Transverse colon (tissue), 4 donors: ENCODE measurements around the gene THSD4.

ENCODE experiments used
- POLR2AphosphoS5 ChIP-seq, 3 donors: sonication (generic); formaldehyde crosslinking; IDR thresholded peaks; one replicate each; pipeline ENCODE4 v1.6.1; 2016; ENCODE audit warnings: antibody characterized with exemption in 3 of 3
- TF ChIP-seq, protein P1 (sequence below), 5 experiments: fragments of 200-600 bp in 3 of 5; fragments of 450-650 bp in 2 of 5; sonication (generic) in 3 of 5; IDR thresholded peaks; 1 replicate in 2 of 5; 2 replicates in 3 of 5; pipeline ENCODE4 v1.5.1; 2016 to 2017; ENCODE audit warnings: antibody characterized with exemption in 5 of 5, inconsistent platforms in 3 of 5, mild to moderate bottlenecking in 2 of 5, moderate library complexity in 1 of 5

DNA sequence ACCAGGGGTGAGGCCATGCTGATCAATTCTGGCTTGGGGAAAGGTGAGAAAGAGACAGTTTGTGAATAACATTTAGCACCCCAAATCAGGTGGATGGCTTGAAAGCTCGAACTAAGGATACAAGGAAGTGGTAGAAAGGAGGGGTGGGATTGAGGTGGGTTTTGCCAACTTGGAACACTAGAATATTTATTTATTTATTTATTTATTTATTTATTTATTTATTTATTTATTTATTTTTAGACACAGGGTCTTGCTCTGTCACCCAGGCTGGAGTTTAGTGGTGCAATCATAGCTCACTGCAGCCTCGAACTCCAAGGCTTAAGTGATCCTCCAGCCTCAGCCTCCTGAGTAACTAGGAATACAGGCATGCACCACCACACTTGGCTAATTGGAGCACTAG is 31.0 kb upstream of the THSD4 start:
- no peak for TF ChIP-seq POLR2AphosphoS5 (IDR thresholded peaks at IDR 0.05)
- TF ChIP-seq, protein P1, sequence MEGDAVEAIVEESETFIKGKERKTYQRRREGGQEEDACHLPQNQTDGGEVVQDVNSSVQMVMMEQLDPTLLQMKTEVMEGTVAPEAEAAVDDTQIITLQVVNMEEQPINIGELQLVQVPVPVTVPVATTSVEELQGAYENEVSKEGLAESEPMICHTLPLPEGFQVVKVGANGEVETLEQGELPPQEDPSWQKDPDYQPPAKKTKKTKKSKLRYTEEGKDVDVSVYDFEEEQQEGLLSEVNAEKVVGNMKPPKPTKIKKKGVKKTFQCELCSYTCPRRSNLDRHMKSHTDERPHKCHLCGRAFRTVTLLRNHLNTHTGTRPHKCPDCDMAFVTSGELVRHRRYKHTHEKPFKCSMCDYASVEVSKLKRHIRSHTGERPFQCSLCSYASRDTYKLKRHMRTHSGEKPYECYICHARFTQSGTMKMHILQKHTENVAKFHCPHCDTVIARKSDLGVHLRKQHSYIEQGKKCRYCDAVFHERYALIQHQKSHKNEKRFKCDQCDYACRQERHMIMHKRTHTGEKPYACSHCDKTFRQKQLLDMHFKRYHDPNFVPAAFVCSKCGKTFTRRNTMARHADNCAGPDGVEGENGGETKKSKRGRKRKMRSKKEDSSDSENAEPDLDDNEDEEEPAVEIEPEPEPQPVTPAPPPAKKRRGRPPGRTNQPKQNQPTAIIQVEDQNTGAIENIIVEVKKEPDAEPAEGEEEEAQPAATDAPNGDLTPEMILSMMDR (IDR thresholded peaks at IDR 0.05) = no peak
